IPS-11a (cell line): Measurements from ENCODE around the gene CACNA1C.

Experiments
- H3K4me3 ChIP-seq: one replicate; pipeline ENCODE4 v1.5.1; 2013; ENCODE audit warnings: low read depth, low read length, control low read depth

CACNA1C gene

GRCh38 chr12:2648406-2648805 lies 595.6 kb downstream of the CACNA1C start:
- H3K4me3 ChIP-seq, result no peak overlapping the region

DNA sequence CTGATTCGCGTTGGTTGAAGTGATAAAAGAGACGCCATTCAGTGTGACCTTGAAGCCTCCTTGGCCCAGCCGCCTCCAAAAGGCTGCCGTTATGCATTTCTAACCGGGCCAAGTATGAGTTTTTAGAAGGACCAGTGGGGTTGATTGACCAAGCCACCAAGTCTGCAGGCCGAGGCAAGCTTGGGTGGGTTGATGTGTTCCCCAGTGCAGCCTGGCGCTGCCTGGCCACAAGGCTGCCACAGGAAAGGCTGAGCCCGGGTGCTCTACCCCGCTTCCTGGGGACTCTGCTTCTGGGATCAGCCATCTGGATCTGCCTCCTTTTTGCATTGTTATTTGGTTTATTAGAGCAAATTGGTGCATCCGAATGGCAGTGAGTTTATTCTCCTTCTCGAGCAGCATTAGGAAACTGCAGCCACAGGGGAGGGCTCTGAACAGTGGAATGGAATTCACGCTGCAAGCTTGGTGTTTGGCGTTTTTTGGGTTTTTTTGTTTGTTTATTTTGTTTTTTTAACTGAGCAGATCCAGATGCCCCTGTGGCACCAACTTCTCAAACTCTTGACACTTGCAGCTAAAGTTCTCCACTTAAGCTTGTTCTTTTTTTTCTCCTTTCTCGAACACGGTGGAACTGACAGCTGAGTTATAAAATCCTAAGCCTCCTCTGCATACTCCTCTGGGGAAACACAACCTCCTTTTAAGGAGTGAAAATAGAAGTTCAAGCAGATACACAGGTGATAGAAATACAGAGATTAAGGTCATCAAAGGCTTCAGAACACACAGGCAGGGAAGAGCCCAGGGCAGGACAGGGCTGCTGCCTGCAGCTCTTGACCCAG lies 596.6 kb downstream of the CACNA1C start:
- no peak overlapping the region for H3K4me3 ChIP-seq

DNA sequence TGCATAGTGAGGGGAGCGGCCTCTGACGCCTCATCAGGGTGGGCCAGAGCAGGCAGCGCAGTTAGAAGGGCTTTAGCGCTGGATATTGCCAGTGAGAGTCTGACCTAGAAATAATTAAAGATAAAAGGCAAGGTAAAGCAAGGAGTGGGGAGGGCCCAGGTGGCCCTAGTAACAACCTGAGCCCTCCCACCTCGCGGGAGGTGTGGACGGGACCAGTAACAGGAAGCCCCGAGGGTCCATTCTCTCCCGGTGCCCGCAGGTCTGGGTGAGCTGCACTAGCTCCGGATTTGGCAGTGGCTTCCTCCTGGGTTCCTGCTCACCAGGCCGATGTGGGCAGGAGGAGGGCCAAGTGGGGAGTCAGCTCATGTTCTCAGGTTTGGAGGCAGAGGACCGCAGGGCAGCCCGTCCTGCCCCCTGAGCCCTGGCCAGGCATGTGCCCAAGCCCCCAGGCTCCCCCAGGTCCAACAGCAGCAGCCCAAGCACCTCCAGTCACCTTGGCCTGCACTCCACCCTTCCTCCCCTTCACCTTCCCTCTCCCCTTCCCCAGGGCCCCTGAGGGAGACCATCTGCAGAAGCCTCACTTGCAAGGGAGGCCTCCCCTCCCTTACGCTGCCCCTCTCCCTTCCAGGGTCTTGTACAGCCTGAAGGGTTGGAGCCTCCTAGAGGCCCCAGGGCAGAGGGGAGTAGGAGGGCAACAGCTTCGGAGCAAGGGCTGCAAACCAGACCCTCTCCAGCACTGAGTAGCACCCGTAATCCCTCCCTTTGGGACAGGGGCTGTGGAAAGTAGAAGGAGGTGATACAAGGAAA lies 597.7 kb downstream of the CACNA1C start:
- no peak overlapping the region for H3K4me3 ChIP-seq

DNA sequence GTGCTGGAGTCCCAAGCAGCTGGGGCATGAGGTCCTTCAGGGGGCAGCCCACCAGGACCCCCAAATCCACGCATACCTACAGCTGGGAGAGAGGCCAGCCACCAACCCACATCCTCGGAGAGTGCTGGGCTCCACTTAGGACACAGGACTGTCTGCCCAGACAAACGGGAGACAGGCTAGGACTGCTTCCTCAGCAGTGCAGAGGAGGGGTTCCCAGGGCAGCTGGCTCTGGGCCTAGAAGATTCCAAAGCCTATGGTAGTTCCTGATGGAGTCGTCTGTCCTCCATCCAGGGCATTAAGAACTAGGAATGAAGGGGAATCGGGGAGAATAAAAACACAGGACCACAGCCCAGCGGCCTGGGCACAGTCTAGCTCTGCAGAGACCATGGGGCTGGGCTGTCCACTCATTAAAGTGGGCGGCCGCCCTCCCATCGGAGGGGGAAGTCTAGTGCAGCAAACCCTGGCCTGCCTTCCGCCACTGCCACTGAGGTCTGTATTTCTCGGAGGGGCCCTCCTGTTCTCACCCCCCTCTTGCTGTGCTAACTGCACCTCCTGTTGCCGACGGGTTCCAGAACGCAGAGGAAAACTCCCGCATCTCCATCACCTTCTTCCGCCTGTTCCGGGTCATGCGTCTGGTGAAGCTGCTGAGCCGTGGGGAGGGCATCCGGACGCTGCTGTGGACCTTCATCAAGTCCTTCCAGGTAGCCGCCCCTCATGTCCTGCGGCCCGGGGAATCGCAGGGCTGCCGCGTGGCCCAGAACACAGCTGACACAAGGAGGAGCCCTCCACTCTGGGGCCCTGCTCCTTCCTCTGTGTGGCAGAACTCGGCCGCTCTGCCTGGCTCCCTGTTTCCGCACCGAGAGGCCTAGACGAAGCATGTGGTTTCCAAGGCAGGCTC lies 598.5 kb downstream of the CACNA1C start:
- H3K4me3 ChIP-seq, result no peak overlapping the region

DNA sequence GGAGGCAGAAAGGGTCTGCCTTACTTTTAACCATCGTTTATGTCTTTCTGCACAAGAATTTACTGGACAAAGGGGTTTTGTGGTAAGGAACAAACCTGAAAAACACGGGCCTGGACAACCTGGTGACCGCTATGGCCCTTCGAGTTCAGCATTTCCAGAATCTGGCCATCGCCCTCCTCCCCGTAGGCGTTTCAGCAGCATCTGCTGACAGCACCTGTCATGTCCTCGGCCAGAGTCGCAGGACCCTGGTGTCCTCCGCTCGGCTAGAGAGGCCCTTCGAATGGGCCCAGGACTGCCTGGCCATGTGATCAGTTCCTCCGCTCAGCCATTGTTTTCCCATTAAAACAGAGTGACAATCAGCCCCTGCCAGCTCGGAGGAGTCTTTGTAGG lies 599.2 kb downstream of the CACNA1C start:
- H3K4me3 ChIP-seq, result no peak overlapping the region

DNA sequence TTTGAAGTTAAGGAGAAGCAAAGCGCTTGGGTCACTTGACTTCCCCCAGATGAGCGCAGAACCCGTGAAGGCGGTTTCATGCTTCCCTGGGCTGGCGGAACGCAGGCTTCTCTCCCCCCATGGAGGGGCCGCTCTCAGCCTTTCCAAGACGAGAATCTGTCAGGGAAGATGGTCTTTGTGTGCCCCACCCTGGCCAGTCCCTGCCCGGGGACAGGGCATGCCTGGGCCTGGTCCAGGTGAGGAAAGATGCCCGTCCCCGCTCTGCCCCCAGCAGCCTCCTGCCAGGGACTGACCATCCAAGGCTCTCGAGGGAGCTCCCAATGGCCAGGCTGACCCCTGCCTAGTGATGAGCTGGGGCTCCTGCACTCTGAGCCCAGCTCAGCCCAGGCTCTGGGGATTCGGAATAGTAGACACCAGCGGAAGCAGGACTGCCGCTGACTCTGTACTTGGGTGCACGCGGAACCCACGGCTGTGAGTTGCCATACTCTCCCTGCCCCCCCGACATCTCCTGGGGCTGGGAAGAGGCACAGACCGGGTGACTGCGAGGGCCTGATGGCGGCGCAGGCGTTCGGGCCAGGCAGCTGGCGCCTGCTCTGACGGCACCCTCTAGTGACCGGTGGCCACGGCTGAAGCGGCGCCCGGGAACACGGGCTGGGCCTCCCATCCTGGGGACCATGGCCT lies 599.8 kb downstream of the CACNA1C start:
- H3K4me3 ChIP-seq, result no peak overlapping the region

- no peak overlapping the region for H3K4me3 ChIP-seq
These were observed 600.7 kb downstream of the CACNA1C start for GRCh38 chr12:2653461-2653965.

GRCh38 chr12:2654311-2654710 lies 601.5 kb downstream of the CACNA1C start:
- no peak overlapping the region for H3K4me3 ChIP-seq

DNA sequence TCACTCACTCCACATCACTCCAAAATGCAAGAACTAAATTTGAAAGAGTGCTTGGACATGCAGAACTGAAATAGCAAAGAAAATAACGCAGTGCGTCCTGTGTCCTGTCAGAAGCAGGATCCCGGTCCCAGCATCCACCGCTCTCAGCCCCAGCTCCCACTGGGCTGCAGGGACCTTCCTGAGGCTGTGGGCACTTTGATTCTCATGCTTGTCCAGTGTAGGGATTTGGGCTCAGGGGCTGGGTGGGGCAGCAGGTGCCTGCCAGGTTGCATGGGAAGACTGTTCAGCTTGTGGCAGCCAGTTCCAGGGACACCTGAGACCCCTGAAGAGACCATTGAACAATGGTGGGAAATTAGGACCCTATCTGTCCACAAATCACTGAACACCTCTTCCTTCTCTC lies 602.0 kb downstream of the CACNA1C start:
- H3K4me3 ChIP-seq, result no peak overlapping the region

GRCh38 chr12:2662524-2662923 lies 609.7 kb downstream of the CACNA1C start:
- H3K4me3 ChIP-seq, result no peak overlapping the region

- no peak overlapping the region for H3K4me3 ChIP-seq
These were observed 612.2 kb downstream of the CACNA1C start for GRCh38 chr12:2664721-2665577.

GRCh38 chr12:2666411-2666810 lies 613.6 kb downstream of the CACNA1C start:
- no peak overlapping the region for H3K4me3 ChIP-seq

DNA sequence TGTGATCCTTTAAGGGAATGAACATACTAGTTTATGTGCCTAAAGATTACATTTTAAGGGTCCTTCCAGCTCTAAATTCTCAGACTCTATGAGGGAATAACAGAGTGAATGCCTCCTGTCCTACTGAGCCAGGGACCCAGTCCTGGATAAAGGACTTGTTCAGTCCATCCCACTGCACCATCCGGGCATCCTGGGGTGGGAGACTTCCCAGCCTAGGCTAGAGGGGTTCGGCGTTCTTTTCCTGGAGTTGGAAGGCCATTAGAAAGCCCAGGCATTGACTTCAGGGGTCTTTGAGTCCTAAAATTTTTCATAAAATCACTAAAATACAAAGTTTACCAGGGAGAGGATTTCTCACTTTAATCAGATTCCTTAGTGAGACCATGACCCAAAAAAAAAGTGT lies 614.1 kb downstream of the CACNA1C start:
- no peak overlapping the region for H3K4me3 ChIP-seq

DNA sequence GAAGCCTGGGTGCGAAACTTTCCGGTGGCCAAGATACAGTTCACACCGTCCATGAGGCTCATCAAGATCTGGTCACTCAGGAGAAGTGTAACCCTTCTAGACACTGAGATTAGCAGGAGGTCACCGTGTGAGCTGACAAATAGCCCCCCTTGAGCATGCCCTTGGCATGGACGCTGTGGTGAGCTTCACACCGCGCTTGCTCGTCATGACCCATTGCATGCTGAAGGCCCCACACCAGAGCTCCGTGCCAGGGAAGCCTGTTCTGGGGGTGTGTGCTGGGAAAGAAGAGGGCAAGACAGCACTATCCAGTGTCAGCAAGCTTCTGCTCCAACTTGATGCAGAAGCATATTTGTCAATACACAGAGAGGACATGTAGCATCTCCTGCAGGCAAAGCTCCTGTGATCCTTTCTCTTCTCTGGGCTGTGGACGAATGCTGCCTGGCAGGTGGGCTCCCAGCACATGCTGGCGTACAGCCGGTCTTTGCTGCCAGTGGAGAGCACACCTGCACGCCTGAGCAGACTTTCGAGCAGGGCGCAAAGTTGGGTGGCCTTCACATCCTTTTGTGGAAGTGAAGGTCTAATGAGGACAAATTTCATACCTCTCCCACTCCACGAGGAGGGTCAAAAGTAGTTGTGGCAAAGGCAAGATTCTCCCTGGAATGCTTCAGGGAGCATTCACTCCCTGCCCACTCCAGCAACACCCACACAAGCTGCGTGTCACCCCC lies 615.1 kb downstream of the CACNA1C start:
- no peak overlapping the region for H3K4me3 ChIP-seq

GRCh38 chr12:2668816-2669215 lies 616.0 kb downstream of the CACNA1C start:
- H3K4me3 ChIP-seq, result no peak overlapping the region

GRCh38 chr12:2669560-2669959 lies 616.8 kb downstream of the CACNA1C start:
- no peak overlapping the region for H3K4me3 ChIP-seq

DNA sequence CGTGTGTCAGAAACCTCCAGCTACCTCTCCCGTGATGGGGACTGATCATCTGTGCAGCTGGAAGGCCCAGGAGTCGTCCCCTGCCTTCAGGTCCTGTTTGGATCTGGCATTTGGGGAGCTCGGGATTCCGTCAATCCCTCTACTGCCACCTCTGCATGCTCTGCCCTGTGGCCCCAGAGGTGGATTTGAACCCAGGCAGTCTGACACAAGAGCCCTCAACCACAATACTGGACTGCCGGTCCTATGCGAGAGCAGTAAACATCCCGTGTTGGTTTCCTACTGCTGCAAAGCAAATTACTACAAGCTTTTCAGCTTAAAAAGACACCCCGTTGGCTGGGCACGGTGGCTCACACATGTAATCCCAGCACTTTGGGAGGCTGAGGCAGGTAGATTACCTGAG lies 620.1 kb downstream of the CACNA1C start:
- H3K4me3 ChIP-seq, result no peak overlapping the region

DNA sequence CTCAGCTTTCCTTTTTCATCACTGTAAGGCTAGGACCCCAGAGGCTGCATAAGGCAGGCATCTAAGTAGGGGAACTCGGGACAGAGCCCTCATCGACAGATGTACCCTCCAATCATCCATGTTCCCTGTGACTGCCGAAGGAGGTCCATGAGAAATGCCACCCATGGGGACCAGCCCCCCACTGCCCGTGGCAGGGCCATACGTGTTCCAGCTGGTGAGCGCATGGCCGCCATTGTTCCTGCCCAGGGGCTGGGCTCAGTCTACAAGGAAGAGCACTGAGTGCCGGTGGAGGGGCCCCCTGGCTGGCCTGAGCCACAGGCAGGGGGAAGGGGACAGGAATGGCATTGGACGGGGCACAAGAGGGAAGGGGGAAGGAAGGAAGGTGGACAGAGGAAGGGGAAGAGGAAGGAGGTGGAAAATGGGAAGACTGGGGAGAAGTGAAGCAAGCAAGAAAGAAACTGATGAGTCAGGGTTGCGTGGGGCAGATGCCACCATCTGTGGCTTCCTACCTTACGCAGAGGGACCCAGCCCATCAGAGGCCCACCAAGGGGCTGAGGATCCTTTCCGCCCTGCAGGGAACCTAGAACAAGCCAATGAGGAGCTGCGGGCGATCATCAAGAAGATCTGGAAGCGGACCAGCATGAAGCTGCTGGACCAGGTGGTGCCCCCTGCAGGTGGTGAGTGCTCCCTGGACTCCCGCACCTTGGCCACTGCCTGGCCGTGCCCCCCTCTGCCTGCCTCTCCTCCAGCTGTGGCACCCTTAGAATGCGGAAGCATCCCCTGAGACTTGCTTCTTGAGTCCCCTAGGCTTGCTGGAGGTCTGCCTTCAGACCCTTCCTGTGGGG lies 621.4 kb downstream of the CACNA1C start:
- no peak overlapping the region for H3K4me3 ChIP-seq
